GM08714 (cell line): Measurements from ENCODE around the gene NFKBIA.
"Not testable (repeated sequence)": the region's sequence is repeated elsewhere in the genome, so short reads cannot be mapped to it uniquely, and the experiment has no call there.

ENCODE experiments used
- H3K4me3 ChIP-seq: fragments of 200-500 bp; sonication (Bioruptor generic); 2 replicates; pipeline ENCODE4 v1.5.1; 2014; ENCODE audit warnings: mild to moderate bottlenecking, low read length, inconsistent platforms
- ZNF274 ChIP-seq: IDR thresholded peaks from 2 replicates; pipeline ENCODE4 v1.6.1; 2012; ENCODE audit warnings: mild to moderate bottlenecking, low read depth, low read length

NFKBIA gene, protein sequence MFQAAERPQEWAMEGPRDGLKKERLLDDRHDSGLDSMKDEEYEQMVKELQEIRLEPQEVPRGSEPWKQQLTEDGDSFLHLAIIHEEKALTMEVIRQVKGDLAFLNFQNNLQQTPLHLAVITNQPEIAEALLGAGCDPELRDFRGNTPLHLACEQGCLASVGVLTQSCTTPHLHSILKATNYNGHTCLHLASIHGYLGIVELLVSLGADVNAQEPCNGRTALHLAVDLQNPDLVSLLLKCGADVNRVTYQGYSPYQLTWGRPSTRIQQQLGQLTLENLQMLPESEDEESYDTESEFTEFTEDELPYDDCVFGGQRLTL

DNA sequence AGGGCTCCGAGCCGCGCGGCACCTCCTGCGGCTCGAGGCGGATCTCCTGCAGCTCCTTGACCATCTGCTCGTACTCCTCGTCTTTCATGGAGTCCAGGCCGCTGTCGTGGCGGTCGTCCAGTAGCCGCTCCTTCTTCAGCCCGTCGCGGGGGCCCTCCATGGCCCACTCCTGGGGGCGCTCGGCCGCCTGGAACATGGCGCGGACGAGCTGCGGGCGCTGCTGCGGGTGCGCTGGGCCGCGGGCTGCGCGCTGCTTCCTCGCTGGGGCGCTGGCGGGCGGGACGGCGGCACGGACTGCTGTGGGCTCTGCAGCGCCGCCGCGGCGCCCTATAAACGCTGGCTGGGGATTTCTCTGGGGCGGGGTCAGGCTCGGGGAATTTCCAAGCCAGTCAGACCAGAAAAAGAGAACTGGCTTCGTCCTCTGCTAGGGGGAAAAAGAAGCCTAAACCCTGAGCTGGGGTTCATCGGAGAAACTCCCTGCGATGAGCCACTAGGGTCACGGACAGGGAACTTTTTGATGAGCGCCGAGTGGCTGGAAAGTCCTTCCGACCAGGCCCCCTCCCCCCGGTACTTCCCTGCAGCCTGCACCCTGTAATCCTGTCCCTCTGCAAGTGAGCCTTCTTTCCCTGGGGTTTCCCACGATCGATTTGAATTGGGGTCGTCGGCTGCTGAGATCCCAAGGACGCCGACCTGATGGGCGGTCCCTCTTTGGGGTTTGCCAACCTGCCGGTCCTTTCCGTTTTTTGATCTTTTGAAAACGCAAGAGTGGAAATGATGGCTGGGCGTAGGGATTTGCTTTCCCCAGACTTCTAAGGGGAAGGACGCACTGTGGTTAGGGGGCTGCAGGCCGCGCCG lies at the start of gene NFKBIA:
TSS of gene NFKBIA (minus strand) at position 301 of the 855 bp plus-strand sequence. CDS start at position 196, 105 bp downstream.
- no peak for TF ChIP-seq ZNF274
- peak within 1 kb of the TSS; percentile 91 for H3K4me3 ChIP-seq

DNA sequence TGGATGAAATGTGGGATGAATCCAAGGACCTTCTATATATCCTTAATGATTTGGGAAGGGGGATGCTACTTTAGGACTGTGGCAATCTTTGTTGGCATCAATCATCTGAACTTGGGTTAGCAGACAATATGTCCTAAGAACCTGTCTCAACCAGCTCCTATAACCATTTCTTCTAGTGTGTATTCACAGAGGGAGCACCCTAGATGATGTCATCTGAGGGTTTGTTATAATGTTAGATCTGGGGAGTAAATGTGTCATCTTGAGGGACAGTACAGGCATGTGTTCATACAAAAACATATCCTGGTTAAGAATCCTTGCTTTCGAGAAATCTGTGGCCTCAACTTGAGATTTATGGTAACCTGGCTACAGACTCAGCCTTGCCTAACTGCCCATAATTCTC lies 41.9 kb upstream of the NFKBIA start:
- no peak for TF ChIP-seq ZNF274

DNA sequence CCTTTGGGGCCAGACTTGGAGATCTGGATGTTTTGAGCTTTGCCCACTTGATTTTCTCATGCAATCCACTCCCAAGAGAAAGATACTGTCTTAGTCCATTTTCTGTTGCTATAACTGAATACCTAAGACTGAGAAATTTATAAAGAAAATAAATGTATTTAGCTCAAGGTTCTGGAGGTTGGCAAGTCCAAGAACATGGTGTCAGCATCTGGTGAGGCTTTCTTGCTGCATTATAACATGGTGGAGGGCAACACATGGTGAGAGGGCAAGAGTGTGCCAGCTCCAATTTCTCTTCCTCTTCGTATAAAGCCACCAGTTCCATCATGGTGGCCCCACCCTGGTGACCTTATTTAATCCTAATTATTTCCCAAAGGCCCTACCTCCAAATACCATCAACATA lies 39.6 kb upstream of the NFKBIA start:
- no peak overlapping the region for H3K4me3 ChIP-seq
- TF ChIP-seq ZNF274: no peak

More for the DNA sequence above, 41.9 kb upstream of the NFKBIA start:
- H3K4me3 ChIP-seq: no peak overlapping the region

DNA sequence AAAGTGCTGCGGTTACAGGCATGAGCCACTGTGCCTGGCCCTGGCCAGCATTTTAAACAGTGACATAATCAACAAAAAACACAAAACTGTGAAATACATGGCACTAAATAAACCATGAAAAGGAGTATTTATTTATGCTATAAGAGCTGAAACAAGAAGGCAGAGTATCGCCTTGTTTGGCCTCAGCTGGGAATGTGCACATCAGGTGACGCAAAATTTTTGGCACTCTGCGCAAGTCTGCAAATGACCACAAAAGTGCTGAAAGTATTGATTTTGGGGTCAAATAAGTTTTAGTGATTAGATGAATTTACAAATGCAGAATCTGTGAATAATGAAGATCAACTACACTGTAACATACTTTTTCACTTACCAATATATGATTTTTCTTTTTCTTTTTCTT lies 36.6 kb upstream of the NFKBIA start:
- TF ChIP-seq ZNF274: no peak
- H3K4me3 ChIP-seq: no peak overlapping the region

DNA sequence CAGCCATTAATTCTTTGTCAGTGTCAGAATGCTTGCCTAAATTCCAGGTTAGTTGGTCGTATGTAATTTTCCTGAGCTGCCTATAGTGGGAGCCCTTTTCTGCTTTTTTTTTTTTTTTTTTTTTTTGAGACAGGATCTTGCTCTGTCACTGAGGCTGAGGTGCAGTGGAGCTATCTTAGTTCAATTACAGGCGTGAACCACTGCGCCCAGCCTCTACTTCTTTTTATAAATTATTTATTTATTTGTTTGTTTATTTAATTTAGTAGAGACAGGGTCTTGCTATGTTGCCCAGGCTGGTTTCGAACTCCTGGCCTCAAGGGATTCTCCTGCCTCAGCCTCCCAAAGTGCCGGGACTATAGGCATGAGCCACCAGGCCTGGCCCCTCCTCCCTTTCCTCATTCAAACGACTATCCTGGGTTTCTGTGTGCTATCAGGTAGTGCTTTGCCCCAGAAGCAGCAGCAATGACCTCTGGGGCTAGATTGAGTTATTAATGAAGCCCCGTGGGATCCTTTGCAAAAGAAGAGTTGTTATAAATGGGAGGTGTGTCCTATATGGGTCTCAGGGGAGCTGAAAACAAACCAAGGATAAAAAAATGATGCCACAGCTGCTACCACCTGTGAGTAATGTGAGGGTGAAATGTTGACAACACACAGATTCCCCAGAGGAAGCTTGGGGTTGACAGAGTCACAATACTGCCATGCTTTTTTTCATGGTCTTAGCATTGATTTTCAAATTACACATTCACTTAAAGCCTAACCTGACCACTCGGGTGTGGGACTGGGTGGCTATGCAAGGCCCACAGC lies 34.6 kb upstream of the NFKBIA start:
- TF ChIP-seq ZNF274: no peak

DNA sequence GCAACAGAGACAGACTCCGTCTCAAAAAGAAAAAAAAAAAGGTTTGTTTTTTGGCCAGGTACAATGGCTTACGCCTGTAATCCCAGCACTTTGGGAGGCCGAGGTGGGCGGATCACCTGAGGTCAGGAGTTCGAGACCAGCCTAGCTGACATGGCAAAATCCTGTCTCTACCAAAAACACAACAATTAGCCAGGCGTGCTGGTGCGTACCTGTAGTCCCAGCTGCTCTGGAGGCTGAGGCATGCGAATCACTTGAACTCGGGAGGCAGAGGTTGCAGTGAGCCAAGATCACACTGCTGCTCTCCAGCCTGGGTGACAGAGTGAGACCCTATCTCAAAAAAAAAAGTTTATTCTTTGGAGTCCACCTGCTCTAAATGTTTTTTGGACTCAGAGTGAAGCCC lies 33.9 kb upstream of the NFKBIA start:
- H3K4me3 ChIP-seq: not testable (repeated sequence)

More for the DNA sequence above, 34.6 kb upstream of the NFKBIA start:
- no peak overlapping the region for H3K4me3 ChIP-seq

DNA sequence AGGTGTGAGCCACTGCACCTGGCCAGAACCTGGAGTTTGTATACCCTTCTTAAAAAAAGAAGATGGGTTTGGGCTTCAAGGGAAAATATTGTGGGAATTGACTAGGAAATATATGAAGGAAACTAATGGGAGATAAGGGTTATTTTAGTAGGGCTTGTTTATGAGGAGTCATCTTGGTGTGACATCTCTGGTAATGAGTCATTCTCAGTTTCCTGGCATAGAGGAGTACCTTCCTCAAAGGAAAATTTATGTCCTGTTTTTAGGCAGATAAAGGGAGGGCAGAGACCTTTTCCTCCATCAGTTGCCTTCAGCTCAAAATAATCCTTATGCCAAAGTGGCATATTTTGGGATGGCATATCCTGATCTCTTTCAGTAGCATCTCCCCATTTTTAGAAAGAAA lies 30.6 kb upstream of the NFKBIA start:
- no peak for TF ChIP-seq ZNF274
- H3K4me3 ChIP-seq: no peak overlapping the region

DNA sequence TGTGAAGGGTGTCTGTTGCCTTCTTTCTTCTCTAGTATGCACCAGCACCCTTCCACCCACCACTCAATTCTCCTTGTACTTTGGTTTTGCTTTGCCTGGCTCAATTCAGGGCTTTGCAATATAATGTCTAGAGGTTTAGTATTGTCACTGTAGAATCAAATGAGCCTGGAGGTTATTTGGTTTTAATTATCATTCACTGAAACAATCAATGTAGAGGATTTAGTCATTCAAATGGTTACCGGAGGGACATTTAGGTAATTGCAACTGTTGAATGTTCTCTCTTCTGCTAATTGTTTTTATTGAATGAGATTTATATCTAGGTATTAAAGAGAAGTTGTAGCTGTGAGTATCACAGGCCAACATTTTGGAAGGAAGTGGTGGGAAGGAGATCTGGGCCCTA lies 29.3 kb upstream of the NFKBIA start:
- TF ChIP-seq ZNF274: no peak
- H3K4me3 ChIP-seq: no peak overlapping the region

DNA sequence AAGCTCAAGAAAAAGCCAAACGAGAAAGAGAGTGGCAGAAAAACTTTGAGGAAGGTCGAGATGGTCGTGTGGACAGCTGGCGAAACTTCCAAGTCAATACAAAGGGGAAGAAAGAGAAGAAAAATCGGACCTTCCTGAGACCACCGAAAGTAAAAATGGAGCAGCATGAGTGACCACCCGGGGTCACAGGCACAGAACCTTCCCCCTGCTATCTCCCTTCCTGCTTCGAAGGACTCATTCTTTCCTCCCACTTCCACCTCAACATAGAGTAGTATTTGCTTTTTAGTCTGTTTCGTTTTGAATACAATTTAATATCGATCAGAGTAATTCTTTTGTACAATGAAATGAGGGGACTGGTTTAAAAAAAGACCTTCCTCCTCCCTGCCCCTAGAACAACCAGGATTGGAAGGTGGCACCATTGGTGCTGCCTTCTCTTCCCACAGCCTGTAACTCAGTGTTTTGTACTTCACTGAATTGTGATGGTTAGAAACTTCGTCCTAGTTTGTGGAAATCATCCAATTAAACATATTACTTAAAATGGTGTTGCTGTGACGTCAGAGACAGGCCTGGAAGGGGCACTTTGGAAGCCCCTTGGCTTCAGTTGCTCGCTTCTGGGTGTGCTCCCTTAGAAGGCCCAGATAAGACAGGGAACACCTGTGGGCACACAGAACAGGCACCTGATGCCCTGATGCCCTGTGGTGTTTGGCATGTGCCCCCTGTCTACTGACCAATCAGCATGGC lies 26.1 kb upstream of the NFKBIA start:
- no peak overlapping the region for H3K4me3 ChIP-seq
- no peak for TF ChIP-seq ZNF274

DNA sequence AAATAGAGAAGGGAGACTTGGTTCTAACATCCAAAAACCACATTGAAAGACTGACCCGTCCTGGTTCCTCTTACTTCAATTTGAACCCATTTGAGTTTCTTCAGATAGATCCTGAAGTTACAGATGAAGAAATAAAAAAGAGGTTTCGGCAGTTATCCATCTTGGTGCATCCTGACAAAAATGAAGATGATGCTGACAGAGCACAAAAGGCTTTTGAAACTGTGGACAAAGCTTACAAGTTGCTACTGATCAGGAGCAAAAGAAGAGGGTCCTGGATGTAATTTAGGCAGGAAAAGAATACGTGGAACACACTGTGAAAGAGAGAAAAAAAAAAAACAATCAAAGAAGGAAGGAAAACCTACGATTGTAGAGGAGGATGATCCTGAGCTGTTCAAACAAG lies 25.4 kb upstream of the NFKBIA start:
- no peak for TF ChIP-seq ZNF274
- H3K4me3 ChIP-seq: no peak overlapping the region

DNA sequence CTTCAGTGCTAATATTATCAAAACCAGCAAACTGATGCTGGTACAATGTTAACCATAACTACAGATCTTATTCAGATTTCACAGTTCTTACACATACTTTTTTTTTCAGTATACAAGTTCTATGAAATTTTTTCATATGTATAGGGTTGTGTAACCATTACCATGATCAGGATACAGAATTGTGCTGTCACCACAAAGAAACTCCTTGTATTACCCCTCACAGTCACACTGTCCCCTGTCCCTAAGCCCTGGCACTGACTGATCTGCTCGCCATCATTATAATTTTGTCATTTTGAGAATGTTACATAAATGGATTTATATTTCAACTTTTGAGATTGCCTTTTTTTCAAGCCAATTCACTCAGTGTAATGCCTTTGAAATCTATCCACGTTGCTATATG lies 21.3 kb upstream of the NFKBIA start:
- no peak overlapping the region for H3K4me3 ChIP-seq
- TF ChIP-seq ZNF274: no peak

DNA sequence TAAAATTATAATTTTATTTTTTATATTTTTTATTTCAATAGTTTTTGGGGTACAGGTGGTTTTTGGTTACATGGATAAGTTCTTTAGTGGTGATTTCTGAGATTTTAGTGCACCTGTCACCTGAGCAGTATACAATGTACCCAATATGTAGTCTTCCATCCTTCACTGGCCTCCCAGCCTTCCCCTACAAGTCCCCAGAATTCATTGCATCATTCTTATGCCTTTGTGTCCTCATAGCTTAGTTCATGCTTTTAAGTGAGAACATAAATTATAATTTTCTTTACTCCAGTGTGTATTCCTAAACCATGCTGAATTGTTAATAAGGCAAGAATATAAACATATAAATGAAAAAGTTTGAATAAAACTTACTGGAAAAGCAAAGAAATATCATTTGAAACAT lies 19.1 kb upstream of the NFKBIA start:
- no peak overlapping the region for H3K4me3 ChIP-seq
- no peak for TF ChIP-seq ZNF274

DNA sequence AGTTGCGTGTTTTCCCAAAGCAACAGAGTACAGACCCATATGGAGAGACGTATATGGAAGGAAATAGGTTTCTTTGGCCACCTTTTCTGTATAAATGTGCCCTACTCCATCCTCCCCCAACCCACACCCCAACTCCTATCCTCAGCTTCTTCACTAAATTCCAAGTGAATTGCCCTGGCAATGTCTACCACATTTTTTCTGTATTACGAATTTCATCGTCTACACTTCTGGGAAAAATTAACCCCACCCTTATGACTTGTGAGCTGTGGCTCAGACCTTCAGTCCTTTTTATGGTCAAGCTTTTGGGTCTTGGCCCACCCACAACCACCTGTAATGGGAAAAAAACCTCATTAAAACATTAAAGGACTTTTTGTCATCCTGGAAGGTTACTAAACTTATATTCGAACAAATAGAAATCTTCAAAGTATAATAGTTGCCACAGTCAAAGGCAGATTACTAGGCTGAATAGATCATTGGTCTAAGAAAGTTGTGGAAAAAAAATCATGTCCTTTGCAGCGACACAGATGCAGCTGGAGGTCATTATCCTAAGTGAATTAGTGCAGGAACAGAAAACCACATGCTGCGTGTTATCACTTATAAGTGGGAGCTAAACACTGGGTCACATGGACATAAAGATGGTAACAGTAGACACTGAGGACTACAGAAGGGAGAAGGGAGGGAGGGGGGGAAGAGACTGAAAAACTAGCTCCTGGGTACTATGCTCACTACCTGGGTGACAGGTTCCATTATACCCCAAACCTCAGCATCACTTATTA lies 15.7 kb upstream of the NFKBIA start:
- TF ChIP-seq ZNF274: no peak
- no peak overlapping the region for H3K4me3 ChIP-seq
